ENCODE data around the gene IGFLR1. TPM values are rescaled to one million over a fixed set of nuclear protein-coding genes. Genes with fewer than 3 reads are reported as not detected.

IGFLR1 gene
- total and polyA plus RNA-seq, 4 donors, result 7.0 to 59.7 (median 31.2) TPM

DNA sequence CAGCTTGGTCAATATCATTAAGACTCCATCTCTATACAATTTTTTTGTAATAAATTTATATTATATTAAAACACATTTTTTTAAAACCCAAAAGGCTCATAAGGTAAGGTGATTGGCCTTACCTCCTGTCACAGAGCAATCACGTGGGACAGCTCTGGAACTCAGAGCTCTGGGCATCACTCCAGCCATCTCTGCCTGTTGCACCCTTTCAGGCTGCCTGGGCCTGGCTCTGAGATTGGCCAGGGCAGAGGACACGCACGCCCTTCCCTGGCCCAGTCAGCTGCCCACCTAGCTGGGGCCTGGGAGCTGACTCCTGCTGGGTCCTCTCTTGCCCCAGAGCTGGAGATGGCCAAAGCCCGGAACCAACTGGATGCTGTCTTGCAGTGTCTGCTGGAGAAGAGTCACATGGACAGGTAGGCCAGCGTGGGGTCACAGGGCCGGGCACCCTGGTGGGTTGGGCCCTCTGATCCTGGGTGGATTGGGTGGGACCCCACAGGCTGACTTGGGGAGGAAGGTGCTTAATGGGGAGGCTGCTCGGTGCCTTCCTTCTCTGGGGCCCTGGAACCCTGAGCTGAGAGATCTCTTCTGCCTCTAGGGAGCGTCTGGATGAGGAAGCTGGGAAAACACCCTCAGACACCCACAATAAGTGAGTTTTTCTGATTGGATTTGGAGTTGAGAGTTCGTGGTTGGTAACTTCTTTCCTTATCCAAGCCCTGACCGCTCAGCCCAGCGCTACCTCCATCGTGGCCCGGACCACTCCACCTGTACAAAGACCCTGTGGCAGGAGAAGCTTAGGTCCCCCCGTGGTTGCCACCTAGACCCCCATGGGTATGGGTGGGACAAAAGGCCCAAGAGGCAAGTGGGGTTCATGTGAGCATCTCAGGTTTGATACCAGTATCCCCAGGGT, 9.8 kb upstream of the IGFLR1 start:
- Histone ChIP-seq H3K4me3 (ENCODE audit: low read depth in 1 of 3, low read length in 3 of 3) (no peak overlapping the region), H3K27me3 (ENCODE audit: control insufficient read depth in 4 of 4, insufficient read depth in 4 of 4, low read length in 3 of 4) (no peaks in the 10 kb centered on the region), H3K9me3 (ENCODE audit: control insufficient read depth in 4 of 4, low read length in 3 of 4) (no peaks in the 10 kb centered on the region), H3K9ac (ENCODE audit: low read depth in 1 of 2, low read length in 2 of 2) (no peak overlapping the region), H3K27ac (ENCODE audit: low read depth in 1 of 2, low read length in 2 of 2) (no peak overlapping the region), H3K4me1 (ENCODE audit: control insufficient read depth in 4 of 4, insufficient read depth in 4 of 4, low read length in 3 of 4) (peaks cover 8 to 17% (median 12%) of the 10 kb centered on the region in 4 donors), H3K36me3 (ENCODE audit: control insufficient read depth in 4 of 4, insufficient read depth in 3 of 4, low read depth in 1 of 4, low read length in 3 of 4) (peaks cover 0 to 20% (median 10%) of the 10 kb centered on the region in 4 donors)
- TF ChIP-seq TAF1 (conservative IDR thresholded peaks at IDR 0.05), result no peak
- TF ChIP-seq FOXA2 (IDR thresholded peaks at IDR 0.05), result no peak
- TF ChIP-seq FOXA1 (IDR thresholded peaks at IDR 0.05), result no peak
- no peak for TF ChIP-seq YY1 (IDR thresholded peaks at IDR 0.05)
- TF ChIP-seq JUND (IDR thresholded peaks at IDR 0.05), result no peak
- TF ChIP-seq, protein P1, sequence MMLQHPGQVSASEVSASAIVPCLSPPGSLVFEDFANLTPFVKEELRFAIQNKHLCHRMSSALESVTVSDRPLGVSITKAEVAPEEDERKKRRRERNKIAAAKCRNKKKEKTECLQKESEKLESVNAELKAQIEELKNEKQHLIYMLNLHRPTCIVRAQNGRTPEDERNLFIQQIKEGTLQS (IDR thresholded peaks at IDR 0.05), result no peak
- TF ChIP-seq, protein P2, sequence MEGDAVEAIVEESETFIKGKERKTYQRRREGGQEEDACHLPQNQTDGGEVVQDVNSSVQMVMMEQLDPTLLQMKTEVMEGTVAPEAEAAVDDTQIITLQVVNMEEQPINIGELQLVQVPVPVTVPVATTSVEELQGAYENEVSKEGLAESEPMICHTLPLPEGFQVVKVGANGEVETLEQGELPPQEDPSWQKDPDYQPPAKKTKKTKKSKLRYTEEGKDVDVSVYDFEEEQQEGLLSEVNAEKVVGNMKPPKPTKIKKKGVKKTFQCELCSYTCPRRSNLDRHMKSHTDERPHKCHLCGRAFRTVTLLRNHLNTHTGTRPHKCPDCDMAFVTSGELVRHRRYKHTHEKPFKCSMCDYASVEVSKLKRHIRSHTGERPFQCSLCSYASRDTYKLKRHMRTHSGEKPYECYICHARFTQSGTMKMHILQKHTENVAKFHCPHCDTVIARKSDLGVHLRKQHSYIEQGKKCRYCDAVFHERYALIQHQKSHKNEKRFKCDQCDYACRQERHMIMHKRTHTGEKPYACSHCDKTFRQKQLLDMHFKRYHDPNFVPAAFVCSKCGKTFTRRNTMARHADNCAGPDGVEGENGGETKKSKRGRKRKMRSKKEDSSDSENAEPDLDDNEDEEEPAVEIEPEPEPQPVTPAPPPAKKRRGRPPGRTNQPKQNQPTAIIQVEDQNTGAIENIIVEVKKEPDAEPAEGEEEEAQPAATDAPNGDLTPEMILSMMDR (IDR thresholded peaks at IDR 0.05; ENCODE audit: low read depth, low read length, missing input control), result no peak
- no peak for TF ChIP-seq NR2F2 (IDR thresholded peaks at IDR 0.05)
- TF ChIP-seq, protein P3, sequence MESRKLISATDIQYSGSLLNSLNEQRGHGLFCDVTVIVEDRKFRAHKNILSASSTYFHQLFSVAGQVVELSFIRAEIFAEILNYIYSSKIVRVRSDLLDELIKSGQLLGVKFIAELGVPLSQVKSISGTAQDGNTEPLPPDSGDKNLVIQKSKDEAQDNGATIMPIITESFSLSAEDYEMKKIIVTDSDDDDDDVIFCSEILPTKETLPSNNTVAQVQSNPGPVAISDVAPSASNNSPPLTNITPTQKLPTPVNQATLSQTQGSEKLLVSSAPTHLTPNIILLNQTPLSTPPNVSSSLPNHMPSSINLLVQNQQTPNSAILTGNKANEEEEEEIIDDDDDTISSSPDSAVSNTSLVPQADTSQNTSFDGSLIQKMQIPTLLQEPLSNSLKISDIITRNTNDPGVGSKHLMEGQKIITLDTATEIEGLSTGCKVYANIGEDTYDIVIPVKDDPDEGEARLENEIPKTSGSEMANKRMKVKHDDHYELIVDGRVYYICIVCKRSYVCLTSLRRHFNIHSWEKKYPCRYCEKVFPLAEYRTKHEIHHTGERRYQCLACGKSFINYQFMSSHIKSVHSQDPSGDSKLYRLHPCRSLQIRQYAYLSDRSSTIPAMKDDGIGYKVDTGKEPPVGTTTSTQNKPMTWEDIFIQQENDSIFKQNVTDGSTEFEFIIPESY (IDR thresholded peaks at IDR 0.05), result no peak
- TF ChIP-seq, protein P4, sequence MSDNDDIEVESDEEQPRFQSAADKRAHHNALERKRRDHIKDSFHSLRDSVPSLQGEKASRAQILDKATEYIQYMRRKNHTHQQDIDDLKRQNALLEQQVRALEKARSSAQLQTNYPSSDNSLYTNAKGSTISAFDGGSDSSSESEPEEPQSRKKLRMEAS (IDR thresholded peaks at IDR 0.05), result no peak
- TF ChIP-seq RAD21 (IDR thresholded peaks at IDR 0.05), result no peak
- no peak for TF ChIP-seq EGR1 (IDR thresholded peaks at IDR 0.05; ENCODE audit: low read depth in 2 of 2)
- TF ChIP-seq HNF4A (conservative IDR thresholded peaks at IDR 0.05), result no peak
- TF ChIP-seq, protein P5, sequence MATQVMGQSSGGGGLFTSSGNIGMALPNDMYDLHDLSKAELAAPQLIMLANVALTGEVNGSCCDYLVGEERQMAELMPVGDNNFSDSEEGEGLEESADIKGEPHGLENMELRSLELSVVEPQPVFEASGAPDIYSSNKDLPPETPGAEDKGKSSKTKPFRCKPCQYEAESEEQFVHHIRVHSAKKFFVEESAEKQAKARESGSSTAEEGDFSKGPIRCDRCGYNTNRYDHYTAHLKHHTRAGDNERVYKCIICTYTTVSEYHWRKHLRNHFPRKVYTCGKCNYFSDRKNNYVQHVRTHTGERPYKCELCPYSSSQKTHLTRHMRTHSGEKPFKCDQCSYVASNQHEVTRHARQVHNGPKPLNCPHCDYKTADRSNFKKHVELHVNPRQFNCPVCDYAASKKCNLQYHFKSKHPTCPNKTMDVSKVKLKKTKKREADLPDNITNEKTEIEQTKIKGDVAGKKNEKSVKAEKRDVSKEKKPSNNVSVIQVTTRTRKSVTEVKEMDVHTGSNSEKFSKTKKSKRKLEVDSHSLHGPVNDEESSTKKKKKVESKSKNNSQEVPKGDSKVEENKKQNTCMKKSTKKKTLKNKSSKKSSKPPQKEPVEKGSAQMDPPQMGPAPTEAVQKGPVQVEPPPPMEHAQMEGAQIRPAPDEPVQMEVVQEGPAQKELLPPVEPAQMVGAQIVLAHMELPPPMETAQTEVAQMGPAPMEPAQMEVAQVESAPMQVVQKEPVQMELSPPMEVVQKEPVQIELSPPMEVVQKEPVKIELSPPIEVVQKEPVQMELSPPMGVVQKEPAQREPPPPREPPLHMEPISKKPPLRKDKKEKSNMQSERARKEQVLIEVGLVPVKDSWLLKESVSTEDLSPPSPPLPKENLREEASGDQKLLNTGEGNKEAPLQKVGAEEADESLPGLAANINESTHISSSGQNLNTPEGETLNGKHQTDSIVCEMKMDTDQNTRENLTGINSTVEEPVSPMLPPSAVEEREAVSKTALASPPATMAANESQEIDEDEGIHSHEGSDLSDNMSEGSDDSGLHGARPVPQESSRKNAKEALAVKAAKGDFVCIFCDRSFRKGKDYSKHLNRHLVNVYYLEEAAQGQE (IDR thresholded peaks at IDR 0.05), result no peak
- no peak for TF ChIP-seq HNF4G (IDR thresholded peaks at IDR 0.05)
- TF ChIP-seq GABPA (IDR thresholded peaks at IDR 0.05 in 1 of 2, conservative IDR thresholded peaks at IDR 0.05 in 1 of 2), result no peak
- no peak for TF ChIP-seq SP1 (IDR thresholded peaks at IDR 0.05)
- DNase-seq (ENCODE audit: low spot score), result no peak
- 90% methylated on average over 14 of the region's 14 CpGs for WGBS

Data from liver (tissue), 9 donors.